GM18858 (cell line): ENCODE results near the gene PTGER3.
"Not testable (repeated sequence)": the region's sequence is repeated elsewhere in the genome, so short reads cannot be mapped to it uniquely, and the experiment has no call there.

Experiments
- ATAC-seq: cut with Tn5 transposase; IDR thresholded peaks from one replicate; pipeline ENCODE4 v1.9.1; 2021; ENCODE audit not compliant: unreplicated experiment

Gene PTGER3

DNA sequence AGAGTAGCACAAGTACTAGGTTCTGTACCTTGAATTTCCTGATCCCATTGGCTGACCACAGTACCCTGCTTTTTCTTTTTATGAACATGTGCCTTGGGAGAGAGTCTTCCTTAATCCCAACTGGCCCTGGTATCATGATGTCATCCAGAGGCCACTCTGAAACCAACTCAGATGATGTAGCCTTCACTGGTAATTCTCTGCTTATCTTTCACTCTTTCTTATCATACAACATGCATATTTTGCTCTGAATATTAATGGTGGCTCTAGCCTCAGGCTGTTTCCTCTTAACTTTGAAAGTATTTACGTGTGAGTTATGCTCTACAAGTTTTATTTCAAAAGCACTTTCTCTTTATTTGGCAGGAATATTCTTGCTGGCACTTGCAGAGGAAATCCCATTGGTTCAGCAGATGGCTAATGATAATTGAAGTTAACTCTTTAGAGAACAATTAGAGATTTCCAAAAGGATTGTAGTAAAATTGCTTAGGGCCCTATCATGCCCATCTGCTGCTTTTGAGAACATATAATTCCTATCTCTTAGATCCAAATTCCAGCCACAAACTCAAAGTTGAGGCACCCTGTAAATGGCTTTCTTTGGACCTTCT, 86.1 kb downstream of the PTGER3 start:
- ATAC-seq: no peak

DNA sequence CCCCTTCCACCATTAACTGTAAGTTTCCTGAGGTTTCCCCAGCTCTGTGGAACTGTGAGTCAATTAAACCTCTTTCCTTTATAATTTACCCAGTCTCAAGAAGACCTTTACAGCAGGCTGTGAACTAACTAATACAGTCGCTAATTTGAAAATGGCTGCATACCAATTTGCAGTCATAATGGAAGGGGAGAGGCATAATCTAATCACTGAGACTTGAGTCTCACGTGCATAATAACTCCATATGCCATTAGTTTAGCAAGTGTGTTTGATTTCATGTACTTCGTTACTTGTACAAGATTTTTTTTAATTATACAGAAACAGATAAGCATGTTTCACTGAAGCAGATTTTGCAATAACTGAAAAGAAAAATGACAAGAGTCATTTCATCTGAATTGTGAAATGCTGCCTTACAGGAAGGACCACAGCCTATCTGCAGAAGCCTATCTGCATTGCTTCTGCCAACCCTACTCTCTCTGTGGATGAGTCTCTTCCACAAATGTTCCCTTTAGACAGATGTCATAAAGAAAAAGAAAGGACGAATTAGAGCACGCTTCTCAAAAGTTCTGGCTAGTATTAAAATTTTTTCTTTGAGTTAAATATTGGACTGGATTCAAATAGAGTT, 99.1 kb downstream of the PTGER3 start:
- no peak for ATAC-seq

DNA sequence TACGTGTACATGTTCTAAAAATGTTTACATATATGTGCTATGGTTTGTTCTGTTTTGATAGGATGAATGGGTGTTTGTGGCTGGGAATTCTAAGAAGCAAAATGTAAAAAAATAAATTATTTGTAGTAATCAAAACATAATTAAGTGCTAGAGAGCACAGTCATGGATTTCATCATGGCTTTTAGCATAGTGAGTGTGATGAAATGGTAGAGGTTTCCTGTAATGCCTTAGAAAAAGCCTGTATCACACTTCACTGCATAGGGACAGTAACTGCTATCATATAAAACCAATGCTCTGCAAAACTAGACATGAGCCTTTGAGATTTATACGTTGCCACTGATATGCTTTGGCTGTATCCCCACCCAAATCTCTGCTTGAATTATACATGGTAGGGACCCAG, 99.8 kb downstream of the PTGER3 start:
- ATAC-seq: no peak

DNA sequence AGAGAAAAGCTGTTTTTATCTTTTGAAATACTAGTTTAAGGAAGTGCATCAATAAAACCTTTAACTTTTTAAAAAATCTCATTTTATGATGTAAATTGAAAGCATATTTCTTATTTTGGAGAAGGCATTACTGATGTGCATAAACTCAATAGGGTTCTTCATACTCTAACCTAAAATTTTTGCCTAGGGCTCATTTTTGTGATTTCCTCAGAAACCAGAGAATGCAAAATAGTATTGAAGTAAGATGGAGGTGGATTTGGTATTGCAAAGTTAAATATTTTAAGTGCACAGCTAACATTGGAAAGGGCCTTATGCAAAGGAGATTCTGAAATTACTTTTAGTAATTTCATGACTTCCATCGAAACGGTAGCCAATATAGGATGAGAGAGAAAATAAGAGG, 101.9 kb downstream of the PTGER3 start:
- ATAC-seq: no peak

DNA sequence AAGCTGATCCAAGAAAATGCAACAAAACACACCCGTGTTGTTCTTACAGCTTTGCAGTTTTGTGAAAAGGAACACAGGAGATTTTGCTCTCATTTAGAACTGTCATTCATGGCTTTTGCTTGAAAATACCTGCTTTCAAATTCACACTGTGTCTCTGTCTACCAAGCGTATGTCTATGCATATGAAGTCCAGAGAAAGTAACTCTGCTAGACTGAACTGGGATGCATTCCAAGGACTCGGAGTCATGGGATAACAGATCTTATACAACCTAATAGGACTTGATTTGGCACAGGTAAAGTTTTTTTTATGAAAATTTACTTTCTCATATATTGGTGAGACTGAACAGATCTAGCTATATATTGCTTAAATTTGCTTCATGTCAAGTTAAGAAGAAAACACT, 102.4 kb downstream of the PTGER3 start:
- no peak for ATAC-seq

DNA sequence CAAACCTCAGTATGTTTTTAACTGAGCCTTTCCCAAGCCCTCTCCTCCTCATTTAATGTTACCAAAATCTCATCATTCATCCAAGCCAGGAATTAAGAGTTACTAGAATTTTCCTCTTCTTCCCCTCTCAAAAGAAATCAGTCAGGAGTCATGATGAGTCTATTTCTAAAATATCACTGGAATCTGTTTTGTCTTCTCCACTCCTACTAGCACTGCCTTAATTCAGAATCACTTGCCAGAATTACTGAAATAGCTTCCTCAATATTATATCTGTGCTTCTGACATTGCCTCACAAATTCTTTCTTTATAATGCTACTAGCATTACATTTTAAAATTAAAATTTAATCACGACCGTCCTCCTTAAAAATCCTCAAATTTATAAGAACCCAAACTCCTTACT, 106.1 kb downstream of the PTGER3 start:
- ATAC-seq: no peak

DNA sequence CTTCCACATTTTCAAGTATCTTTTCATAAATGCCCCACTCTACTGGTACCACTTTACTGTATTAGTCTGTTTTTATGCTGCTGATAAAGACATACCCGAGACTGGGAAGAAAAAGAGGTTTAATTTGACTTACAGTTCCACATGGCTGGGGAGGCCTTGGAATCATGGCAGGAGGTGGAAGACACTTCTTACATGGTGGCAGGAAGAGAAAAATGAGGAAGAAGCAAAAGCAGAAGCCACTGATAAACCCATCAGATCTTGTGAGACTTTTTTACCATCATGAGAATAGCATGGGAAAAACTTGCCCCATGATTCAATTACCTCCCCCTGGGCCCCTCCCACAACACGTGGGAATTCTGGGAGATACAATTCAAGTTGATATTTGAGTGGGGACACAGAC, 107.2 kb downstream of the PTGER3 start:
- not testable (repeated sequence) for ATAC-seq

DNA sequence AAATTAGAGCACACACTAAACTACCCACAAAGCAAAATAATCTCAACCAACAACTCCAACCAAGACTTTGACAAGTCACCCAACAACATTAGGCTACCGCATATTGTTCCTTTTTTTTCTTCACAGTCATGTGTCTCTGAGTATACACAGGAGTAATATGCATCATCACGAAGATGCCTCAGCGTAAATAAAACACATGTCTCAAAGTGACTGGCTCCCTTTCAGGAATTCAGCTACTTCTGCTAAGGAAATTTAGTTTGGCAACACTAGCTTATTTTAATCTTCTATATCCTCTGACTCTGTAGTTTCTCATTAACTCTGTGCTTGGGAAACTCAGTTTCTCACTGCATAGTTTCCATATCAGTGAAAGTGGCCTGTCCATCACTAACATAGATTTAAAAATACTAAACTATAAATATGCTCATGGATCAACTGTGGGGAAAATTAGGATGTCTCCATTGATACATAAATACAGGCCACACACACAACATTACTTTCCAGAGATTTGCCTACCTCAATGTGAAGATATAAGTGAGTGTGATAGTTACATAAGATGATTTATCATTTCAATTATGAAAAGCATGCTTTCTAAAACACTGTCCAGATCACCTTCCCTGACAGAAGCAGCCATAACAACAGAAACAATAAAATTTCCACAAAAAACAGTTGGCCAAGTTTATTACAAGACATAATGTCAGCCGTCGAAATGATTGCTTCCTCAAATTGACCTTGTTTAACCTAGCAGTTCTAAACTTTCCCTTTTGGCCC, 113.2 kb downstream of the PTGER3 start:
- ATAC-seq: no peak

DNA sequence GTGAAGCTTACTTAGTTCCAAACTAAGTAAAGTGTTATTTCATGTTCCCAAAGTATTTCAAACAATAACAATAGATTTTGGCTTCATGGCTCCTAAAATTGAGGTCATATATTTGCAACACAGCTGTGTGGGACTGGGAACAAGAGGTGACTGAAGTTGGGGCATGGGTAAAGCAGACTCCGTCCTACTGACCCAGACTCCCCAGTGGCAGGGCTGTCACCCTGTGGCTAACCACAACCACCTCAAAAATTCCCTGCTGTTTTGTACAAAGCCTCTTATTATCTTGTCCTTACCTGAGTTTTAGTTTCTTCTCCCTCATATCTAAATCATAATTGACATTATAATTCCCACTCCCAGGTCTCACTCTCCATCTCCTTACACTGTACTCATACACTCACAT, 117.6 kb downstream of the PTGER3 start:
- ATAC-seq: no peak

DNA sequence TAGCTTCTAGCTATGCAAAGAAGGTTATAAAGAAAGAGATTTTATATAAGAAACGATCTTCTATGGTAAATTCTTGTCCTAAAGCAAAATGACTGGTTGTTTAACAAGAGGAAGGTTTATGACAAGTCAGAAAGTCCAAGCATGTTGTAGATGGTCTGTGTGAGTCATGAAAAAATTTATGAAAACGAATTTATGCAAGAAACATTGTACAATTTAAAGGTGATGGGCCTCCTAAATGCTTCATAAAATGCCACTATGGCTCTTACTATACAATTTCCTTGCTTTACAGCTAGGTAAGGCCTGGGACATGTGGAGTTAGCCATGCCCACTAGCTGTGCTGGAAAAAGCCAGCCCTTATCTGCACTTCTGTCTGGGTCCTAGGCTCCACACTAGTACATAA, 125.4 kb downstream of the PTGER3 start:
- ATAC-seq: no peak
